ENCODE measurements around the gene ST8SIA2.

GRCh38 chr15:92463352-92463751 lies 69.7 kb downstream of the ST8SIA2 start:
- TF ChIP-seq, protein P1, sequence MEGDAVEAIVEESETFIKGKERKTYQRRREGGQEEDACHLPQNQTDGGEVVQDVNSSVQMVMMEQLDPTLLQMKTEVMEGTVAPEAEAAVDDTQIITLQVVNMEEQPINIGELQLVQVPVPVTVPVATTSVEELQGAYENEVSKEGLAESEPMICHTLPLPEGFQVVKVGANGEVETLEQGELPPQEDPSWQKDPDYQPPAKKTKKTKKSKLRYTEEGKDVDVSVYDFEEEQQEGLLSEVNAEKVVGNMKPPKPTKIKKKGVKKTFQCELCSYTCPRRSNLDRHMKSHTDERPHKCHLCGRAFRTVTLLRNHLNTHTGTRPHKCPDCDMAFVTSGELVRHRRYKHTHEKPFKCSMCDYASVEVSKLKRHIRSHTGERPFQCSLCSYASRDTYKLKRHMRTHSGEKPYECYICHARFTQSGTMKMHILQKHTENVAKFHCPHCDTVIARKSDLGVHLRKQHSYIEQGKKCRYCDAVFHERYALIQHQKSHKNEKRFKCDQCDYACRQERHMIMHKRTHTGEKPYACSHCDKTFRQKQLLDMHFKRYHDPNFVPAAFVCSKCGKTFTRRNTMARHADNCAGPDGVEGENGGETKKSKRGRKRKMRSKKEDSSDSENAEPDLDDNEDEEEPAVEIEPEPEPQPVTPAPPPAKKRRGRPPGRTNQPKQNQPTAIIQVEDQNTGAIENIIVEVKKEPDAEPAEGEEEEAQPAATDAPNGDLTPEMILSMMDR (IDR thresholded peaks at IDR 0.05; ENCODE audit: poor library complexity, severe bottlenecking) = no peak
- TF ChIP-seq EZH2 (IDR thresholded peaks at IDR 0.05; ENCODE audit: borderline replicate concordance, insufficient read depth, low read length, poor library complexity, severe bottlenecking) = no peak

Measured in neural cell (in vitro differentiated cells).